Keratinocyte (primary cell): ENCODE data around the gene PRPSAP1.

Experiments
- EZH2 ChIP-seq: IDR thresholded peaks from one replicate; pipeline ENCODE4 v1.6.1; 2012; ENCODE audit warnings: inconsistent platforms, mild to moderate bottlenecking, low read length, moderate library complexity
- TF ChIP-seq, protein P1 (sequence below), 3 experiments: IDR thresholded peaks in 1 of 3; conservative IDR thresholded peaks in 1 of 3; optimal IDR thresholded peaks in 1 of 3; 2 replicates in 2 of 3; 3 replicates in 1 of 3; pipeline versions ENCODE3 to v1.5.1; 2011; ENCODE audit warnings: low read length in 3 of 3, mild to moderate bottlenecking in 3 of 3, moderate library complexity in 2 of 3, control low read depth in 1 of 3, inconsistent platforms in 1 of 3; ENCODE audit not compliant: insufficient read depth in 2 of 3; ENCODE audit errors: extremely low read depth in 1 of 3

DNA sequence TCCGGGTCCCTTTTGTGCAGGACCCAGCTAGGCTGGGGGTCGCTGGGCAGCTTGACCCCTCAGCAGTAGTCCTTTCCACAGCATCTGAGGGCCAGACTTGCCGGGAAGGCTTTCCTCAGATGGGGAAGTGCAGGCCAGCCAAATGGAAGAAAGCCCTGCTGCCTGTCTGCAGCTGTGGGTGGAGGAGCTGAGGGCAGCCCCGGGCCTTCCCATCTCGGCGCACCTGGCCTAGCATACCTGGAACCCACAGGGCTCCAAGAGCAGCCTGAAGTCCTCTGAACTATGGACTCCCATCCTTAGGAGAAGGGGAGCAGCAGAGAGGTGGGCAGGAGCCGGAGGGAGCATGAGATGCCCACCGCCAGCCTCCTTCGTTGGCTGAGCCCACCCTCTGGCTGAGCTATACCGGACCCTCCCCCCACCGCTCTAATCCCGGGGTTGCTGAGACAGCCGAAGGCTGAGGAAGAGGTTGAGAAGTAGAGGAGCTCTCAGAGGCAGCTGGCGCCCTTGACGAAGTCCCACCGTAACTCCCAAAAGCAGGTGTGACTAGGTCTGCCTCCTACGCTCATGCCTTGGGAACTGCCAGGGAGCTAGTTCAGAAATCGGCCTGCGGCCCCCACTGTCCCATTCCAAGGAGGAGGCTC lies 75.3 kb downstream of the PRPSAP1 start:
- TF ChIP-seq, protein P1, sequence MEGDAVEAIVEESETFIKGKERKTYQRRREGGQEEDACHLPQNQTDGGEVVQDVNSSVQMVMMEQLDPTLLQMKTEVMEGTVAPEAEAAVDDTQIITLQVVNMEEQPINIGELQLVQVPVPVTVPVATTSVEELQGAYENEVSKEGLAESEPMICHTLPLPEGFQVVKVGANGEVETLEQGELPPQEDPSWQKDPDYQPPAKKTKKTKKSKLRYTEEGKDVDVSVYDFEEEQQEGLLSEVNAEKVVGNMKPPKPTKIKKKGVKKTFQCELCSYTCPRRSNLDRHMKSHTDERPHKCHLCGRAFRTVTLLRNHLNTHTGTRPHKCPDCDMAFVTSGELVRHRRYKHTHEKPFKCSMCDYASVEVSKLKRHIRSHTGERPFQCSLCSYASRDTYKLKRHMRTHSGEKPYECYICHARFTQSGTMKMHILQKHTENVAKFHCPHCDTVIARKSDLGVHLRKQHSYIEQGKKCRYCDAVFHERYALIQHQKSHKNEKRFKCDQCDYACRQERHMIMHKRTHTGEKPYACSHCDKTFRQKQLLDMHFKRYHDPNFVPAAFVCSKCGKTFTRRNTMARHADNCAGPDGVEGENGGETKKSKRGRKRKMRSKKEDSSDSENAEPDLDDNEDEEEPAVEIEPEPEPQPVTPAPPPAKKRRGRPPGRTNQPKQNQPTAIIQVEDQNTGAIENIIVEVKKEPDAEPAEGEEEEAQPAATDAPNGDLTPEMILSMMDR (optimal IDR thresholded peaks at IDR 0.05 in 1 of 3, IDR thresholded peaks at IDR 0.05 in 1 of 3, conservative IDR thresholded peaks at IDR 0.05 in 1 of 3; ENCODE audit: extremely low read depth in 1 of 3, insufficient read depth in 2 of 3, low read length in 3 of 3), result no peak
- no peak for TF ChIP-seq EZH2
